Vagina (tissue), 2 donors: Measurements from ENCODE around the gene KATNAL1. TPM values are rescaled to one million over a fixed set of nuclear protein-coding genes. Genes with fewer than 3 reads are reported as not detected.

Source experiments
- DNase-seq, 2 donors: peaks; one replicate each; pipeline ENCODE4 v3.0.0-alpha.2; 2017; ENCODE audit errors: extremely low spot score in 2 of 2
- H3K27ac ChIP-seq: fragments of 200-600 bp; sonication (generic); one replicate; pipeline ENCODE4 v1.5.1; 2019
- H3K27me3 ChIP-seq: fragments of 200-600 bp; sonication (generic); one replicate; pipeline ENCODE4 v1.5.1; 2019
- H3K36me3 ChIP-seq, 2 donors: fragments of 200-600 bp; sonication (generic); one replicate each; pipeline ENCODE4 v1.5.1; 2017 to 2019
- H3K4me1 ChIP-seq: fragments of 200-600 bp; sonication (generic); one replicate; pipeline ENCODE4 v1.5.1; 2019
- H3K4me3 ChIP-seq, 2 donors: fragments of 200-600 bp; sonication (generic); 1 replicate in 1 of 2; 2 replicates in 1 of 2; pipeline ENCODE4 v1.5.1; 2016 to 2019
- H3K9me3 ChIP-seq: fragments of 200-600 bp; sonication (generic); one replicate; pipeline ENCODE4 v1.5.1; 2019
- CTCF ChIP-seq, 3 experiments: fragments of 450-650 bp in 2 of 3; fragments of 200-600 bp in 1 of 3; sonication (generic) in 1 of 3; IDR thresholded peaks; one replicate each; pipeline ENCODE4 v1.5.1; 2017 to 2019; ENCODE audit warnings: antibody characterized with exemption in 3 of 3, mild to moderate bottlenecking in 2 of 3, moderate library complexity in 2 of 3
- POLR2A ChIP-seq, 2 donors: fragments of 450-650 bp; IDR thresholded peaks; one replicate each; pipeline ENCODE4 v1.6.1; 2017; ENCODE audit warnings: antibody characterized with exemption in 2 of 2, mild to moderate bottlenecking in 2 of 2, moderate library complexity in 2 of 2
- POLR2AphosphoS5 ChIP-seq, 2 donors: sonication (generic); formaldehyde crosslinking; IDR thresholded peaks; one replicate each; pipeline ENCODE4 v1.9.0; 2017; ENCODE audit warnings: antibody characterized with exemption in 2 of 2, mild to moderate bottlenecking in 2 of 2, low read depth in 1 of 2; ENCODE audit not compliant: insufficient read depth in 1 of 2
- intact Hi-C: fragments of 100-400 bp; cut with DNase I; formaldehyde crosslinking; loops from one replicate; pipeline ENCODE4 v1.15.1; 2023
- total RNA-seq: library from RNA; depleted of rRNA; stranded (reverse); fragments of >200 nt; gene quantifications from one replicate; pipeline ENCODE4 v1.2.3, GENCODE V29; 2016

Gene KATNAL1
- total RNA-seq = 20.6 TPM

- peaks cover 55% of the 10 kb centered on the region for H3K4me1 ChIP-seq
- peak within 1 kb of the TSS; percentile 92 for H3K27ac ChIP-seq
- H3K27me3 ChIP-seq = no peaks in the 10 kb centered on the region
- H3K4me3 ChIP-seq = peak within 1 kb of the TSS; percentile 66 to 85
- H3K36me3 ChIP-seq = no peaks in the 10 kb centered on the region
- no peak for DNase-seq
- no peak for TF ChIP-seq CTCF (IDR thresholded peaks at IDR 0.05)
- TF ChIP-seq POLR2A (IDR thresholded peaks at IDR 0.05) = peak in 1 of 2 donors; percentile 40
- peak in 1 of 2 donors; percentile 78 for TF ChIP-seq POLR2AphosphoS5 (IDR thresholded peaks at IDR 0.05; ENCODE audit: insufficient read depth in 1 of 2, low read depth in 1 of 2)
- intact Hi-C loops = no loop called here
- H3K9me3 ChIP-seq = no peaks in the 10 kb centered on the region
These were observed at the start of gene KATNAL1 for GRCh38 chr13:30307194-30307970. TSS of gene KATNAL1 (minus strand) at chr13:30307551. CDS start at chr13:30283777, 23,774 bp downstream.

GRCh38 chr13:30355839-30356238, 48.5 kb upstream of the KATNAL1 start:
- intact Hi-C loops = no loop called here
- TF ChIP-seq POLR2AphosphoS5 (IDR thresholded peaks at IDR 0.05; ENCODE audit: insufficient read depth in 1 of 2, low read depth in 1 of 2) (no peak), CTCF (IDR thresholded peaks at IDR 0.05) (no peak), POLR2A (IDR thresholded peaks at IDR 0.05) (no peak)
- no peaks in the 10 kb centered on the region for H3K36me3 ChIP-seq

GRCh38 chr13:30355384-30355699, 48.0 kb upstream of the KATNAL1 start:
- TF ChIP-seq POLR2AphosphoS5 (IDR thresholded peaks at IDR 0.05; ENCODE audit: insufficient read depth in 1 of 2, low read depth in 1 of 2) = no peak
- no peak for TF ChIP-seq POLR2A (IDR thresholded peaks at IDR 0.05)
- no peak for TF ChIP-seq CTCF (IDR thresholded peaks at IDR 0.05)
- intact Hi-C loops = no loop called here
- no peak overlapping the region for H3K27ac ChIP-seq

More at GRCh38 chr13:30355839-30356238, 48.5 kb upstream of the KATNAL1 start:
- Histone ChIP-seq H3K4me3 (no peak overlapping the region), H3K4me1 (peaks cover 5% of the 10 kb centered on the region), H3K27me3 (no peaks in the 10 kb centered on the region), H3K9me3 (peaks cover 3% of the 10 kb centered on the region), H3K27ac (no peak overlapping the region)
- no peak for DNase-seq

GRCh38 chr13:30354493-30355383, 47.4 kb upstream of the KATNAL1 start:
- Histone ChIP-seq H3K9me3 (peaks cover 3% of the 10 kb centered on the region), H3K27ac (no peak overlapping the region), H3K36me3 (no peaks in the 10 kb centered on the region), H3K27me3 (no peaks in the 10 kb centered on the region), H3K4me3 (no peak overlapping the region), H3K4me1 (peaks cover 5% of the 10 kb centered on the region)
- intact Hi-C loops = no loop called here
- TF ChIP-seq CTCF (IDR thresholded peaks at IDR 0.05) (no peak), POLR2AphosphoS5 (IDR thresholded peaks at IDR 0.05; ENCODE audit: insufficient read depth in 1 of 2, low read depth in 1 of 2) (no peak), POLR2A (IDR thresholded peaks at IDR 0.05) (no peak)
- DNase-seq = peak in 1 of 2 donors; percentile 76

More at GRCh38 chr13:30355384-30355699, 48.0 kb upstream of the KATNAL1 start:
- no peak overlapping the region for H3K4me3 ChIP-seq
- H3K4me1 ChIP-seq = peaks cover 5% of the 10 kb centered on the region
- no peaks in the 10 kb centered on the region for H3K27me3 ChIP-seq
- peaks cover 3% of the 10 kb centered on the region for H3K9me3 ChIP-seq
- DNase-seq = no peak
- no peaks in the 10 kb centered on the region for H3K36me3 ChIP-seq
